Measurements from ENCODE around the gene MXRA8. TPM values are rescaled to one million over a fixed set of nuclear protein-coding genes. Genes with fewer than 3 reads are reported as not detected.

Gene MXRA8
- total RNA-seq, 1 donor from 2014 or later, result 440 TPM

DNA sequence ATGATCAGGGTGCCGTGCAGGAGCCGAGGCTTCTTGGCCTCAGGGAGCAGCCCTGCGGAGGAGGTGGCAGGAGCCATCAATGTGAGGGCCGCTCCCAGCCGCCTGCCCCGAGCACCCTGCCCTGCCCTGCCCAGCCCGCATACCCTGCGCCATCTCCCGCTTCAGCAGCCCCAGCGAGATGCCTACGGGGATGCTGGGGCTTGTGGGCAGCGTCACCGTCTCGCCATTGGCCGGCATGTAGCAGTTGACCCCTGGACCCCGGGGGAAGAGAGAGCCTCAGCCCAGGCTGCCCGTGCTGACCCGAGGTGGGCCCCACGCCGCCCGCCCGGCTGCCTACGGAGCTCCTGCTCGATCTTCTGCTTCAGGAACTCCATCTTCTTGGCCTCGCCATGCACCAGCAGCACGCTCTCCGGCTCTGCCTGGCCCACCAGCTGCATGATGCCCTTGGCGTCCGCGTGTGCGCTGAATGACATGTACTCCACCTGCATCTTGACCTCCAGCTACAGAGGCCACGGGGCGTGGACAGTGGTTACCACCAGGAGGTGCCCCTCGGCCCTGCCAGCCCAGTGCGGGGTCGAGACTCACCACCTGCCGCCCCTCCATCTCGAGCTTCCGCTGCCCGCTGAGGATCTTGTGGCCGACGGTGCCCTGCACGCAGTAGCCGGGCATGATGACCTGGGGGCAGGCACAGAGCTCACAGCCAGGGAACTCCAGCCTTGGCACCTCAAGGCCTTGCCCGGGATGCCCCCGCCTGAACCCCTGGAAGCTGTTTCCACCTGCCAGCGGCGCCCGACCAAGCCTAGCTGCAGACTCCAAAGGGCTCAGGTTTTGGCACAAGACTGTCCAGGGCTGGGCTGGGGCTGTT, 45.7 kb downstream of the MXRA8 start:
- no peaks in the 10 kb centered on the region for H3K9me3 Mint-ChIP-seq (ENCODE audit: unreplicated experiment)
- no peaks in the 10 kb centered on the region for H3K27me3 Mint-ChIP-seq (ENCODE audit: unreplicated experiment)
- H3K4me3 Mint-ChIP-seq (ENCODE audit: unreplicated experiment), result no peak overlapping the region
- peaks cover 13% of the 10 kb centered on the region for H3K36me3 Mint-ChIP-seq (ENCODE audit: unreplicated experiment)
- TF ChIP-seq, protein P1, sequence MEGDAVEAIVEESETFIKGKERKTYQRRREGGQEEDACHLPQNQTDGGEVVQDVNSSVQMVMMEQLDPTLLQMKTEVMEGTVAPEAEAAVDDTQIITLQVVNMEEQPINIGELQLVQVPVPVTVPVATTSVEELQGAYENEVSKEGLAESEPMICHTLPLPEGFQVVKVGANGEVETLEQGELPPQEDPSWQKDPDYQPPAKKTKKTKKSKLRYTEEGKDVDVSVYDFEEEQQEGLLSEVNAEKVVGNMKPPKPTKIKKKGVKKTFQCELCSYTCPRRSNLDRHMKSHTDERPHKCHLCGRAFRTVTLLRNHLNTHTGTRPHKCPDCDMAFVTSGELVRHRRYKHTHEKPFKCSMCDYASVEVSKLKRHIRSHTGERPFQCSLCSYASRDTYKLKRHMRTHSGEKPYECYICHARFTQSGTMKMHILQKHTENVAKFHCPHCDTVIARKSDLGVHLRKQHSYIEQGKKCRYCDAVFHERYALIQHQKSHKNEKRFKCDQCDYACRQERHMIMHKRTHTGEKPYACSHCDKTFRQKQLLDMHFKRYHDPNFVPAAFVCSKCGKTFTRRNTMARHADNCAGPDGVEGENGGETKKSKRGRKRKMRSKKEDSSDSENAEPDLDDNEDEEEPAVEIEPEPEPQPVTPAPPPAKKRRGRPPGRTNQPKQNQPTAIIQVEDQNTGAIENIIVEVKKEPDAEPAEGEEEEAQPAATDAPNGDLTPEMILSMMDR (IDR thresholded peaks at IDR 0.05), result no peak
- no peak for DNase-seq (ENCODE audit: extremely low spot score, unreplicated experiment)
- no peak overlapping the region for H3K27ac Mint-ChIP-seq (ENCODE audit: unreplicated experiment)
- peaks cover 7% of the 10 kb centered on the region for H3K4me1 Mint-ChIP-seq (ENCODE audit: unreplicated experiment)

DNA sequence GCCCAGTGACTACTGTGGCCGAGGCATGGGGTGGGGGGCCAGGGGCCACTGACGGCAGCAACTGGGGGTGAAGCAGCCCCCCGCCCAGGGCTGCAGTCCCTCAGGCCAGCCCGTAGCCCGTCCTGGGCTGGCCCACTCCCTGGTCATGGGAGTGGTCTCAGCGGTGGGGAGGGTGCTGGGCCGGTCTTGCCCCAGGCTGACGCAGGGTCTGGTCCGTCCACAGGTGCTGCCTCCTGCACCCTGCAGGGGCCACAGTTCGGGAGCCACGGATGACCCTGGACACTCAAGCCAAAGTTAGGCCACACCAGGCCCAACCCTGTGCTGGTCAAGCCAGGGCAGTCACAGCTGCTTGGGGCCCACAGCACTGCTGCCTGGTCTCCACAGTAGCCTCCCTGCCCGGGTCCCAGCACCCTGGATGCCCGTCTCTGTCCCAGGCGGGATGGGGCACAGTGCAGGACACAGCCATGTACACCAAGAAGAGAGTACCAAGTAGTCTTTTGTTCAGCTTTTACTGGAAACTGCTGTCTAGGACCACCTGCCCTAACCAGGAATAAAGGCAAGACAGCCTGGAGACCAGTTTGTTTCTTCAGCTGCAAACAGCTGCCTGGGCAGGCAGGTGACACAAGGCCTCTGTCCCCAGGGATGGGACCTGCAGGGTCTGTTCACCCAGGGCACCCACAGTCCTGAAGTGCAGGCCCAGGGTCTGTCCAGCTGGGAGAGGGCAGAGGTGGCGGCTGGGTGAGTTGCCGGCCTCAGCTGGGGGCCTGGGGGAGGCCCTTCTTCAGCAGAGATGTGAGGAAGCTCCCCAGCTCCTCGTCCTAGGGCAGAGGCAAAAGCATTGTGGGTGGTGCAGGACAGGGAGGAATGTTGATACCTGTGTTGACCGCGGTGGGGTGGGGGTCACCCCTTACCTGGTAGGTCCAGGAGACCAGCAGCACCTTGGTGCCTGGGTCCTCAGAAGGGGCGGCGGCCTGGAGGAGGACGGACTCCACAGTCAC, 46.9 kb downstream of the MXRA8 start:
- TF ChIP-seq, protein P1 (IDR thresholded peaks at IDR 0.05), result no peak
- peaks cover 13% of the 10 kb centered on the region for H3K36me3 Mint-ChIP-seq (ENCODE audit: unreplicated experiment)
- H3K4me1 Mint-ChIP-seq (ENCODE audit: unreplicated experiment), result peaks cover 9% of the 10 kb centered on the region
- no peaks in the 10 kb centered on the region for H3K27me3 Mint-ChIP-seq (ENCODE audit: unreplicated experiment)
- H3K27ac Mint-ChIP-seq (ENCODE audit: unreplicated experiment), result no peak overlapping the region
- no peaks in the 10 kb centered on the region for H3K9me3 Mint-ChIP-seq (ENCODE audit: unreplicated experiment)
- H3K4me3 Mint-ChIP-seq (ENCODE audit: unreplicated experiment), result no peak overlapping the region
- no peak for DNase-seq (ENCODE audit: extremely low spot score, unreplicated experiment)

DNA sequence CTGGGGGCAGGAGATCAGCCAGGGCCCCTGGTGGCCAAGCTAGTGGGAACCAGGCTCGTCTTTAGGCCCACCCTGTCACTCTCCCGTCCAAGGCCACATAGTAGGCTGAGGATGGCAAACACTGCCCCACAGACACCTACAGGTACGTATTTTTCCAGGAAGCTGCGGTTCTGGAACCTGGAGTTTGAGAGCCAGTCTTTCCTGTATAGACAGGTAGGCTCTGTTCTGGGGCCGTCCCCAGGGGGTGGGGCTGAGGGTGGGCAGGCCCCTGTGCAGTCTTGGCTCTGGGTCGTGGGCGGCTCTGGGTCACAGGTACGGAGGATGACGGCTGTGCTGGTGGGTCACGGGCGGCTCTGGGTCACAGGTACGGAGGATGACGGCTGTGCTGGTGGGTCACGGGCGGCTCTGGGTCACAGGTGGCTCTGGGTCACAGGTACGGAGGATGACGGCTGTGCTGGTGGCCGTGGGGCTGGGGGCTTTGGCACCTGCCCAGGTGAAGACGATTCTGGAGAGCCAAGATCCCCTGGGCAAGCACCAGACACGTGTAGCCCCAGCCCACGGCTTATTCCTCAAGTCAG, 47.8 kb downstream of the MXRA8 start:
- no peaks in the 10 kb centered on the region for H3K9me3 Mint-ChIP-seq (ENCODE audit: unreplicated experiment)
- peaks cover 17% of the 10 kb centered on the region for H3K4me1 Mint-ChIP-seq (ENCODE audit: unreplicated experiment)
- no peak overlapping the region for H3K4me3 Mint-ChIP-seq (ENCODE audit: unreplicated experiment)
- H3K27ac Mint-ChIP-seq (ENCODE audit: unreplicated experiment), result no peak overlapping the region
- no peaks in the 10 kb centered on the region for H3K27me3 Mint-ChIP-seq (ENCODE audit: unreplicated experiment)
- H3K36me3 Mint-ChIP-seq (ENCODE audit: unreplicated experiment), result peaks cover 9% of the 10 kb centered on the region
- no peak for DNase-seq (ENCODE audit: extremely low spot score, unreplicated experiment)
- TF ChIP-seq, protein P1 (IDR thresholded peaks at IDR 0.05), result no peak

DNA sequence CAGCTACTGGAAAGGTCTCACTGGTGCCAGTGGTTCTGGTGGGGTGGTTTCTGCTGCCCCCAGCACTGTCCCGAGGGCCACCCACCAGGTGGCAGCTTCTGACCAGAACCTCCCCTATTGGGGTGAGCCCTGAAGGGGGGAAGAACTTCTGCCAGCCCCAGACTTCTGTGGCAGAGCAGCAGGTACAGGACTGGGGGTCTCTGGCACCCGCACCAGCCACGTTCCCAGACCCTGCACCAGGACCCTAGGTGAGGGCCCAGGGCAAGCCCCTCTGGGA, 48.3 kb downstream of the MXRA8 start:
- no peaks in the 10 kb centered on the region for H3K27me3 Mint-ChIP-seq (ENCODE audit: unreplicated experiment)
- peak overlapping the region; percentile 71 for H3K4me3 Mint-ChIP-seq (ENCODE audit: unreplicated experiment)
- H3K4me1 Mint-ChIP-seq (ENCODE audit: unreplicated experiment), result peaks cover 21% of the 10 kb centered on the region
- H3K27ac Mint-ChIP-seq (ENCODE audit: unreplicated experiment), result no peak overlapping the region
- DNase-seq (ENCODE audit: extremely low spot score, unreplicated experiment), result no peak
- H3K9me3 Mint-ChIP-seq (ENCODE audit: unreplicated experiment), result no peaks in the 10 kb centered on the region
- H3K36me3 Mint-ChIP-seq (ENCODE audit: unreplicated experiment), result peaks cover 9% of the 10 kb centered on the region
- TF ChIP-seq, protein P1 (IDR thresholded peaks at IDR 0.05), result no peak
